ENCODE measurements around the gene DIPK1B. TPM values are rescaled to one million over a fixed set of nuclear protein-coding genes. Genes with fewer than 3 reads are reported as not detected.

Gene DIPK1B
- total RNA-seq, 1 donor = 0.45 TPM

DNA sequence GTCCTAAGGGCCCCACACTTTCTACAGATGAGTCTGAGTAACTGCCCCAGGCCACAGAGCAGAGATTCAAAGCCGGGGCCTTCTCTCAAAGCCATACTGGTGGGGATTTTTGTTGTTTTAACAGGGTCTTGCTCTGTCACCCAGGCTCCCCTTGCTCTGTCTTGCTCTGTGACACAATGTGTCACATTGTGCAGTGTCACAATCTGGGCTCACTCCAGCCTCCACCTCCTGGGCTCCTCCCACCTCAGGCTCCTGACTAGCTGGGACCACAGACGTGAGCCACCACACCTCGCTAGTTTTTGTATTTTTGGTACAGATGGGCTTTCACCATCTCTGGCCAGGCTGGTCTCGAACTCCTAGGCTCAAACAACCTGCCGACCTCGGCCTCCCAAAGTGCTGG, 33.7 kb upstream of the DIPK1B start:
- no peak overlapping the region for H3K4me3 ChIP-seq (ENCODE audit: low read depth, low read length)
- TF ChIP-seq, protein P1, sequence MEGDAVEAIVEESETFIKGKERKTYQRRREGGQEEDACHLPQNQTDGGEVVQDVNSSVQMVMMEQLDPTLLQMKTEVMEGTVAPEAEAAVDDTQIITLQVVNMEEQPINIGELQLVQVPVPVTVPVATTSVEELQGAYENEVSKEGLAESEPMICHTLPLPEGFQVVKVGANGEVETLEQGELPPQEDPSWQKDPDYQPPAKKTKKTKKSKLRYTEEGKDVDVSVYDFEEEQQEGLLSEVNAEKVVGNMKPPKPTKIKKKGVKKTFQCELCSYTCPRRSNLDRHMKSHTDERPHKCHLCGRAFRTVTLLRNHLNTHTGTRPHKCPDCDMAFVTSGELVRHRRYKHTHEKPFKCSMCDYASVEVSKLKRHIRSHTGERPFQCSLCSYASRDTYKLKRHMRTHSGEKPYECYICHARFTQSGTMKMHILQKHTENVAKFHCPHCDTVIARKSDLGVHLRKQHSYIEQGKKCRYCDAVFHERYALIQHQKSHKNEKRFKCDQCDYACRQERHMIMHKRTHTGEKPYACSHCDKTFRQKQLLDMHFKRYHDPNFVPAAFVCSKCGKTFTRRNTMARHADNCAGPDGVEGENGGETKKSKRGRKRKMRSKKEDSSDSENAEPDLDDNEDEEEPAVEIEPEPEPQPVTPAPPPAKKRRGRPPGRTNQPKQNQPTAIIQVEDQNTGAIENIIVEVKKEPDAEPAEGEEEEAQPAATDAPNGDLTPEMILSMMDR (IDR thresholded peaks at IDR 0.05; ENCODE audit: insufficient read depth, low read length) = no peak
- no peak for DNase-seq (ENCODE audit: low read depth)

DNA sequence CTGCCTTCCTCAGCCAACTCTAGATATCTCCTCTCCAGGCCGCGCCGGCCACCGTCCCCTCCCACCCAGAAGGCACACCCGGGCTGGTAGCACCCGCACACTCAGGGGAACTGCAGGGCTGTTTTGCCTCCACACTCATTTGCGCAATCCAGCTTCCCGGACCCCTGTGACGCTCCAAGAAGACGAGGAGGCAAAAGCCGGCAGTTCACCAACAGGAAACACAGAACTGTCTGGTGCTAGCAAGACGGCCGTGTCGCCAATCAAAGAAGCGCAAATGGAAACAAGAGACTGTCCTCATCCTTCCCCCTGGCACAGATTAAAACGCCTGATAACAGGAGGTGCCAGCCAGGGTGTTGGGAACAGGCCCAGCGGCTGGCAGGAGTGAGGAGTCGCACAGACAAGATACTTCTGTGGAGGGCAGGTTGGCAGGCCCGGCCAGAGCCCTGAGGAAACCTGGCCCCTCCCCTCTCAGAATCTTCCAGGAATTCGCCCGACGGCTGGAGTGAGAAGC, 32.9 kb upstream of the DIPK1B start:
- H3K4me3 ChIP-seq (ENCODE audit: low read depth, low read length) = no peak overlapping the region
- no peak for DNase-seq (ENCODE audit: low read depth)
- TF ChIP-seq, protein P1 (IDR thresholded peaks at IDR 0.05; ENCODE audit: insufficient read depth, low read length) = no peak

DNA sequence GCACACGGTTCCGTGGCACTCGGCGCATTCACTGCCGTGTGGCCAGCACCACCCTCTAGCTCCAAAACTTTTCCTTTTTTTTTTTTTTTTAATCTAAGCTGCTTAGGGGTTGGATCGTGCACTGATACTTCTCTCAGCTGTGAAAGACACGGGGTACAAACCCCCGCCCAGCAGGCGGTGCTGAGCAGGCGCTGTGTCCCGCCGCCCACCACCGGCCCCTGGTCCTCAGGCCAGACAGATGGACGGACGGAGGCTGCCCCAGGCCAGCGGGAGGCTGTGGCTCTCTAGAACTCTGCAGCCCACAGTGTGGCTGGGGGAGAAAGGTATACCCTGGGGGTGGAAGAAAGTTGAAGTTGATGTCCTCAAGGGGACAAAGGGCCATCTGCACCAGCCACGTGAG, 31.3 kb upstream of the DIPK1B start:
- no peak for DNase-seq (ENCODE audit: low read depth)
- no peak overlapping the region for H3K4me3 ChIP-seq (ENCODE audit: low read depth, low read length)
- TF ChIP-seq, protein P1 (IDR thresholded peaks at IDR 0.05; ENCODE audit: insufficient read depth, low read length) = no peak

DNA sequence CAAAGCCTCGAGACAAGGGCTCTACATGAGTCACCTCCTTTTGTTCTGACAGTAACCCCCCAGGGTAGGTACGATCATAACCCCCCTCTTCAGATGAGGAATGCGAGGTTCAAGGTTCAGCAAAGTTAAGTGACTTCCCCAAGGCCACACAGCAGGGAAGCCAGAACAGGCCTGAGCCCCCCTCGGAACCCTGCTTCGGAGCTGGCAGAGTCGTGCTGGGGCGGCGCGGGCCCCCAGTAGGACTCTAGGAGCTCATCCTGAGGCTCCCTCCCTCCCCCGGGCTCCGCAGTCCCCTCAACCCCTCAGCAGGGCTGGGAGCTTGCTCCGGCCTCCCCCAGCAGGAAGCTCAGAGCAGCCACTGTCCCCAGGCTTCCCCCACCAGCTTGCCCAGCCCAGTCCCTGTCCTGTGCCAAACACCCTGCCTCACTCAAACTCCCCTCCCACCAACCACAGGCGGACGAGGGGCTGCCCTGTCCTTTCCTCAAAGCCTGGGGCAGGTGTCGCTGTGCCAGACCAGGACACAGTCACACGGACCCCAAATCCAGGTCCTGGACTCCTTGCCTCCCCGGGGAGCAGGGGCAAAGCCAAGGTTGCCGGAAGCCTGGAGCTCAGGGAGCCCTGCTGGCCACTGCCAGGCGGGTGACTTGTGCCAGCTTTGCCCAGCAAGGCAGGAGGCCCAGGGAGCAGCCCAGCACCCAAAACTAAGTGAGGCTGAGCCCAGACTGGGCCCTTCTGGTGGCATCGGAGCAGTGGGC, 30.2 kb upstream of the DIPK1B start:
- DNase-seq (ENCODE audit: low read depth) = no peak
- no peak overlapping the region for H3K4me3 ChIP-seq (ENCODE audit: low read depth, low read length)
- TF ChIP-seq, protein P1 (IDR thresholded peaks at IDR 0.05; ENCODE audit: insufficient read depth, low read length) = no peak

DNA sequence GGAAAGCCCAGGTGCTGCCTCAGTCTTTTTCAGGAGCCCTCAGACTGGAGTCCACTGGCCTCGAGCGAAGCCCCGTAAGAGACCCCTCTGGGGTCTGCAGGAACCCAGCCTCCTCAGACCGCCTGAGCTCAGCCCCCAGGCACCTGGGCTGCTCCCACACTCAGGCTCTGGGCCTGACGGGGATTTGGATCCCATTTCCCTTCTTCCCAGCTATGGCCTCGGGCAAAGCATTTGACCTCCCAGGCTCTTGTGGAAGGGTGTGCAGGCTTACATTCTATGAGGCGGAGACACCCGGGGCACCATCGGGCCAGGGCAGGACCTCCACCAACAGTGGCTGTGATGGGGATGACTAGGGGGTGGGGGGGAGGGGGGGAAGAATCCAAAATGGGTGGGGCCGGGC, 29.7 kb upstream of the DIPK1B start:
- DNase-seq (ENCODE audit: low read depth) = no peak
- H3K4me3 ChIP-seq (ENCODE audit: low read depth, low read length) = no peak overlapping the region
- TF ChIP-seq, protein P1 (IDR thresholded peaks at IDR 0.05; ENCODE audit: insufficient read depth, low read length) = no peak

DNA sequence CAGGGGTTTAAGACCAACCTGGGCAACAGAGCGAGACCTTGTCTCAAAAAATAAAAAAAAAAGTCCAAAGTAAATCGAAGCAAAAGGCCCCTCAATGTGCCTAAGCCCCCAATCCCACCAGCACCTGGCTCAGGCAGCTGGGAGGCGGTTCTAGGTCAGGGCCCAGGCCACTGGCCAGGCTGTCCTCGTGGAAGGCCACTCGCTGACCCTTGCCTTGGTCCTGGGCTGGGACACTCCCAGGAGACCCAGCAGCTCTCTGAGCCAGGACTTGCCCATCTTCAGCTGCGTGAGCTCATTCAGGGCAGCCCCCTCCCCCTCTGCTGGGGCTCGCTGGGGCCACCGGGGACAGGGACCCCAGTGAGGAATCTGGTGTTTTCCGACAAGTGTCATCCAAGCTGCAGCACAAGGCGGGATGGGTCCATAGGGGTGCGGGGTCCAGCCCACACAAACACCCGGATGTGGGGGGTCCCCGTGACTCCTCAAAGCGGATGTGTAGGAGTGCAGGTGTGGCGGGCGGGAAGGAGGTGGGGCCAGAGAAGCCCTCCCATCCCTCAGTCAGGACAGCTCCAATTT, 29.1 kb upstream of the DIPK1B start:
- TF ChIP-seq, protein P1 (IDR thresholded peaks at IDR 0.05; ENCODE audit: insufficient read depth, low read length) = no peak
- H3K4me3 ChIP-seq (ENCODE audit: low read depth, low read length) = no peak overlapping the region
- no peak for DNase-seq (ENCODE audit: low read depth)

Measured in fibroblast of the aortic adventitia (primary cell).